Measurements from ENCODE around the gene PTK7. TPM values are rescaled to one million over a fixed set of nuclear protein-coding genes. Genes with fewer than 3 reads are reported as not detected.
A peak's percentile ranks its signal among the peaks of the same experiment; 100 is the strongest.

Gene PTK7
- total and polyA plus RNA-seq, 2 donors (not counting 1 experiment from before 2014, with no cell fraction given): not detected

- Histone ChIP-seq H3K27me3 (replicated peaks in 1 of 4; ENCODE audit: control extremely low read depth in 1 of 4, control insufficient read depth in 3 of 4, insufficient read depth in 4 of 4, low read length in 3 of 4) (no peaks in the 10 kb centered on the region), H3K4me3 (ENCODE audit: control extremely low read depth in 1 of 5, extremely low read depth in 1 of 5, insufficient read depth in 1 of 5, low read depth in 2 of 5, low read length in 4 of 5) (no peak overlapping the region), H3K4me1 (ENCODE audit: control insufficient read depth in 2 of 2, insufficient read depth in 2 of 2, low read length in 2 of 2) (no peaks in the 10 kb centered on the region), H2AFZ (ENCODE audit: insufficient read depth, low read depth, low read length, poor library complexity, severe bottlenecking) (no peak overlapping the region), H3K9ac (ENCODE audit: low read length) (no peak overlapping the region), H3K36me3 (replicated peaks in 1 of 2; ENCODE audit: control extremely low read depth in 1 of 2, control insufficient read depth in 1 of 2, extremely low read depth in 1 of 2, insufficient read depth in 2 of 2, low read length in 1 of 2) (no peaks in the 10 kb centered on the region), H3K4me2 (replicated peaks; ENCODE audit: low read depth, low read length, poor library complexity, severe bottlenecking) (no peak overlapping the region), H3K27ac (ENCODE audit: low read length in 2 of 2) (no peak overlapping the region), H4K20me1 (ENCODE audit: control insufficient read depth, insufficient read depth, low read length, poor library complexity, severe bottlenecking) (no peaks in the 10 kb centered on the region), H3K9me3 (ENCODE audit: control extremely low read depth in 1 of 3, control insufficient read depth in 2 of 3, insufficient read depth in 1 of 3, low read length in 2 of 3) (no peaks in the 10 kb centered on the region), H3K79me2 (ENCODE audit: control insufficient read depth, insufficient read depth, low read length) (no peaks in the 10 kb centered on the region)
- no peak for ATAC-seq (ENCODE audit: low read depth)
- no peaks in the 10 kb centered on the region for H3K9me3 Mint-ChIP-seq (ENCODE audit: insufficient read depth)
- intact Hi-C loops (cut with micrococcal nuclease): no loop called here
- ChIA-PET POLR2A (no interaction called here), CTCF (no interaction called here)
- no peaks in the 10 kb centered on the region for H3K27me3 Mint-ChIP-seq
- no peak for DNase-seq
- no peak overlapping the region for H3K27ac Mint-ChIP-seq
- TF ChIP-seq EZH2 (IDR thresholded peaks at IDR 0.05; ENCODE audit: borderline replicate concordance, insufficient read depth, low read depth, low read length, poor library complexity, severe bottlenecking): no peak
- TF ChIP-seq CTCF (IDR thresholded peaks at IDR 0.05): no peak
- no peak overlapping the region for H3K4me3 Mint-ChIP-seq
- H3K4me1 Mint-ChIP-seq: peaks cover 5% of the 10 kb centered on the region
Measured at GRCh38 chr6:43092635-43093034, 16.5 kb downstream of the PTK7 start.

GRCh38 chr6:43093436-43094289 lies 17.5 kb downstream of the PTK7 start:
- H3K27me3 ChIP-seq (replicated peaks in 1 of 4; ENCODE audit: control extremely low read depth in 1 of 4, control insufficient read depth in 3 of 4, insufficient read depth in 4 of 4, low read length in 3 of 4): no peaks in the 10 kb centered on the region
- no peaks in the 10 kb centered on the region for H3K36me3 ChIP-seq (replicated peaks in 1 of 2; ENCODE audit: control extremely low read depth in 1 of 2, control insufficient read depth in 1 of 2, extremely low read depth in 1 of 2, insufficient read depth in 2 of 2, low read length in 1 of 2)
- Mint-ChIP-seq H3K4me1 (peaks cover 5% of the 10 kb centered on the region), H3K27ac (no peak overlapping the region), H3K9me3 (ENCODE audit: insufficient read depth) (no peaks in the 10 kb centered on the region), H3K4me3 (peak overlapping the region; percentile 27), H3K27me3 (no peaks in the 10 kb centered on the region)
- no peak overlapping the region for H3K4me3 ChIP-seq (ENCODE audit: control extremely low read depth in 1 of 5, extremely low read depth in 1 of 5, insufficient read depth in 1 of 5, low read depth in 2 of 5, low read length in 4 of 5)
- ChIA-PET CTCF (no interaction called here), POLR2A (interaction anchor here (0.7 kb wide), 1 partner anchor 50 kb away, joined by 11 read pairs; no protein-coding TSS in a partner anchor)
- WGBS (ENCODE audit: insufficient coverage): 79% methylated on average over 7 of the region's 9 CpGs
- DNase-seq (no peak), ATAC-seq (ENCODE audit: low read depth) (no peak)
- intact Hi-C loops (cut with micrococcal nuclease): no loop called here
- peak overlapping the region; percentile 58 for H2AFZ ChIP-seq (ENCODE audit: insufficient read depth, low read depth, low read length, poor library complexity, severe bottlenecking)
- H3K4me1 ChIP-seq (ENCODE audit: control insufficient read depth in 2 of 2, insufficient read depth in 2 of 2, low read length in 2 of 2): no peaks in the 10 kb centered on the region
- H3K9me3 ChIP-seq (ENCODE audit: control extremely low read depth in 1 of 3, control insufficient read depth in 2 of 3, insufficient read depth in 1 of 3, low read length in 2 of 3): no peaks in the 10 kb centered on the region
- H3K4me2 ChIP-seq (replicated peaks; ENCODE audit: low read depth, low read length, poor library complexity, severe bottlenecking): no peak overlapping the region
- H3K9ac ChIP-seq (ENCODE audit: low read length): no peak overlapping the region
- H3K27ac ChIP-seq (ENCODE audit: low read length in 2 of 2): no peak overlapping the region
- TF ChIP-seq EZH2 (IDR thresholded peaks at IDR 0.05; ENCODE audit: borderline replicate concordance, insufficient read depth, low read depth, low read length, poor library complexity, severe bottlenecking) (no peak), CTCF (IDR thresholded peaks at IDR 0.05) (no peak)
- H4K20me1 ChIP-seq (ENCODE audit: control insufficient read depth, insufficient read depth, low read length, poor library complexity, severe bottlenecking): no peaks in the 10 kb centered on the region
- no peaks in the 10 kb centered on the region for H3K79me2 ChIP-seq (ENCODE audit: control insufficient read depth, insufficient read depth, low read length)
